Iris pigment epithelial cell (primary cell): Measurements from ENCODE around the gene NCAN.
"Not testable (repeated sequence)": the region's sequence is repeated elsewhere in the genome, so short reads cannot be mapped to it uniquely, and the experiment has no call there.

Experiments used
- DNase-seq: peaks from one replicate; pipeline ENCODE4 v3.0.0-alpha.2; 2011; ENCODE audit warnings: low read depth

The NCAN gene

GRCh38 chr19:19211499-19212420, at the start of gene NCAN:
NCAN (plus strand) TSS chr19:19211958; CDS start chr19:19216954, 4,996 bp downstream.
- no peak for DNase-seq

GRCh38 chr19:19162495-19162894, 49.3 kb upstream of the NCAN start:
- DNase-seq = no peak

GRCh38 chr19:19165396-19165795, 46.4 kb upstream of the NCAN start:
- DNase-seq = no peak

GRCh38 chr19:19167612-19168011, 44.1 kb upstream of the NCAN start:
- no peak for DNase-seq

- no peak for DNase-seq
These were observed 42.3 kb upstream of the NCAN start for GRCh38 chr19:19169236-19170052.

- peak; percentile 74 for DNase-seq
These were observed 41.5 kb upstream of the NCAN start, which contains the start of gene MEF2B for GRCh38 chr19:19170053-19170872. MEF2B (minus strand) TSS chr19:19170263; CDS start chr19:19150735, 19,528 bp downstream.

- DNase-seq = no peak
These were observed 40.7 kb upstream of the NCAN start for GRCh38 chr19:19170873-19171672.

- DNase-seq = peak; percentile 79
These were observed 39.8 kb upstream of the NCAN start for GRCh38 chr19:19171821-19172532.

- not testable (repeated sequence) for DNase-seq
These were observed 38.5 kb upstream of the NCAN start for GRCh38 chr19:19173243-19173642.

- DNase-seq = no peak
These were observed 34.8 kb upstream of the NCAN start for GRCh38 chr19:19176950-19177349.

GRCh38 chr19:19179548-19180441, 32.0 kb upstream of the NCAN start:
- peak; percentile 21 for DNase-seq

- DNase-seq = no peak
These were observed 30.2 kb upstream of the NCAN start for GRCh38 chr19:19181488-19181998.

- DNase-seq = peak; percentile 53
These were observed 25.7 kb upstream of the NCAN start for GRCh38 chr19:19185853-19186740.

- no peak for DNase-seq
These were observed 25.0 kb upstream of the NCAN start for GRCh38 chr19:19186742-19187141.

GRCh38 chr19:19191768-19192077, 20.0 kb upstream of the NCAN start:
- DNase-seq = no peak

GRCh38 chr19:19192078-19192882, 19.5 kb upstream of the NCAN start, which contains the start of the genes BORCS8 and RFXANK:
BORCS8 (minus strand) TSS chr19:19192152; CDS start chr19:19192117, 35 bp downstream.
RFXANK (plus strand) TSS chr19:19192258; CDS start chr19:19193947, 1,689 bp downstream.
- DNase-seq = peak; percentile 99

GRCh38 chr19:19192910-19193423, 18.8 kb upstream of the NCAN start:
- DNase-seq = no peak
